Activated CD8-positive, alpha-beta memory T cell treated with anti-CD3 and anti-CD28 coated beads, Interleukin-2, amount 50 U/mL, for 24 hours (primary cell): Measurements from ENCODE around the gene SPOCK1.

Source experiments
- DNase-seq: peaks from one replicate; pipeline ENCODE4 v3.0.0-alpha.2; 2020; ENCODE audit errors: extremely low read depth

The SPOCK1 gene

DNA sequence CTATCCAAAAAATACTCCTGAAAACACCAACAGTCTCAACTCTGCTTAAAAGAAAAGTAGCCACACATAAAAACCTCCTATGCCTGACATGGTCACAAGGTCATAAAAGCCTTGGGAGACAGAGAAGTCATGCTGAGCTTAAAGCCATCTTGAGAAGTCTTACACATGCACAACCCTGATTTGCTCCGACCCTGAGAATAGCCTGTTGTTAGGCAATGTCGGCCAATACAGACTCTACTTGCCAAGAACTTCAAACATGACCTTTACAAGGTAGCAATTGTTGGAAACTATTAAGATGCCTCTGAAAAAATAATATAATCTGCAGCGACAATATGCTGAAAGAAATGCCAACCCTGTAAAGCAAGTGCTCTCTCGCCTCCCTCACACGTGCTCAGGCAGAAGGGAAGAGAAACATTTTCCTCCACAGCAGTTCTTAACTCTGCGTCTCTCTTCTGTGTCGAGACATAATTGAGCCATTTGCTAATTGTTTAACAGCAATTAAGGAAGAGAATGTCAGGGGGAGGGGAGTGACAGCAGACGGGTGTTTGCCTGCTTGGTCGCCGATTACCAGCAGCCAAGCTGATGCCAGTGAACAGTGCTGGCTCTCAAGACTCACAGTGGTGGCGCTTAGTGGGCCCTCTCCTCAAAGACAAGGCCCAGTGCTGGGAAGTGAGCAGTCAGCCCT, 393.6 kb downstream of the SPOCK1 start:
- DNase-seq, result no peak

DNA sequence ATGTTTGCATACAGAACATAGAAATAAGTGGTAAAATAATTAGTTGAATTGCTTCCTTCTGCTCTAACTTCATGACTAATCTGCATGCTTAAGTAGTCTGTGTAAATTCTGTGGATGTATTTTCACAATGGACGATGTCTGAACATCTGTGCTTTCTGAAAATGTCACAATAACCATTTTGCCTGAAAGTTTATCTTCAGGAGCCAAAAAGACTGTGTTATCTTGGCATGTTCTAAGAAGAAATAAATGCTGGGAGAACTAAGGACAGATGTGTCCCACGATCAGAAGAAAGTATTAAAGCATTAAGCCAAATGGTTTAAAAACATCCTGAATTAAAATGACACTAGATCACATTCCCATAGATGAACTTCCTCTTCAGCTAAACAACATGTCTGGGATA, 397.6 kb downstream of the SPOCK1 start:
- no peak for DNase-seq

DNA sequence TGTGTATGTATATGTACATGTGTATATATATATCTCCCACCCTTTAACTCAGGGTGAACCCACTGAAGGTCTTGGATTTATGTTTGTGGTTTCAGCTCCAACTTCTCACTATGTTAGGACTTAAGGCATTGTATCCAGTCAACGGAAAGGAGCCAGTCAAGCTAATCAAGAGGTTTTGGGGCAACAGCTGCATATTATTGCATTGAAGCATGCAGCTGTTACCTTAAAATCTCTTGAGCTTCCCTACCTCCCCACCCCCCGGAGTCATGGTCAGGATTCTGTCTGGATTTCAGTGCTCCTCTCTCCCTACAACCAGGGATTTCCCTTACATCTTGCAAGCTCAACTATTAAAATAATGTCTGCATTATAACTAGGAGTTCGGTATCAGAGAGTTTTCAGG, 399.5 kb downstream of the SPOCK1 start:
- DNase-seq, result no peak

DNA sequence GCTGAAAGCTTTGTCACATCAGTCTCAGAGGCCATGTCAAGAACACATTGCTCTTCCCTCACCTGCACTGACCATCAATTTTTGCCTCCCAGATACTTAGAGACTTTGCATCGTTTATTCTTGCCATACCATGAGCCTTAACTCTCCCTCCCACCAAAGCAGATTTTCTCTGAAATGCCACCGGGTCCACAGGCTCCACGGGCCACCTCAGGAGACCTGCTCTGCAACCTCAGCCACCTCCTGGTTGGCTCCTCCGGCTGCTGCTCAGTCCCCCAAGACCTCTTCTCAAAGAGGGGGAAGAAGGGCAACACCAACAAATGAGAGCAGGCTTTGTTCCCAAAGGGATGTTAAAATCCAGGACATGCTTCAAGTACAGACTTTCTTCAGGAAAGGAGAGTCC, 400.5 kb downstream of the SPOCK1 start:
- DNase-seq, result no peak

DNA sequence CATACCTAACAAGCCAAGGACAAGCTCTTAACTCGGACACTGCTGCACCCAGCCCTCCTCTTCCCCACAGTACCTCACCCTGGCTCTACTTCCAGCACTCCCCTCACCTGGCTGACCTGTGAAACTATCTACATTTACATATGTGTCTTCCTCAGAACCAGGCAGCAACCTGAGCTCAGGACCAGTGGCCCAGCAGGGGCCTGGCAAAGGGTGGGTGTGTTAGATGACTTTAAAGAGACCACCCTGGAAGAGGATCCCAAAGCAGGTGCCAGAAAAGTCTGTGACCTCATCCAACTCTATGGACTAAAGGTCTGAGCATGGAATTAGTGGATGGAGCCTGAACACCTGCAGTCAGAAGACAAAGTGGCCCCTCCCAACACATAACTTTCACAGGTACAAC, 400.9 kb downstream of the SPOCK1 start:
- no peak for DNase-seq

DNA sequence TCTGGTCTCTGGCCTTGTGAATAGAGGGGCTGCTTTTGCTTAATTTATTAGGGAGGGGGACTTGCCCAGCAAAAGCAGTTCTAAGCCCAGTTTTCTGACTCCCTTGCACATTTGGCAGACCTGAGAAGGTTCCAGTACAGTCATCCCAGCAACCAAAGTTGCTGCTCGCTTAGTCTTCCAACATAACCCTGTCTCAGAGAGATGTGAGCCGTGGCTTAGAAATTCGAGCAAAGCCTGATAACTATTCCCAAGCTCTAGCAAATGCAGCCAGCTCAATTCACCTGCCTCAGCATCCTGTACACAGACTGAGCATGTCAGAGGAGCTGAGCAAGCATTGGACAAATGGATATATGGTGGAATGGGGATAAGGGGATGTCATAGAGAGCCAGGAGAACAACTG, 401.9 kb downstream of the SPOCK1 start:
- no peak for DNase-seq

DNA sequence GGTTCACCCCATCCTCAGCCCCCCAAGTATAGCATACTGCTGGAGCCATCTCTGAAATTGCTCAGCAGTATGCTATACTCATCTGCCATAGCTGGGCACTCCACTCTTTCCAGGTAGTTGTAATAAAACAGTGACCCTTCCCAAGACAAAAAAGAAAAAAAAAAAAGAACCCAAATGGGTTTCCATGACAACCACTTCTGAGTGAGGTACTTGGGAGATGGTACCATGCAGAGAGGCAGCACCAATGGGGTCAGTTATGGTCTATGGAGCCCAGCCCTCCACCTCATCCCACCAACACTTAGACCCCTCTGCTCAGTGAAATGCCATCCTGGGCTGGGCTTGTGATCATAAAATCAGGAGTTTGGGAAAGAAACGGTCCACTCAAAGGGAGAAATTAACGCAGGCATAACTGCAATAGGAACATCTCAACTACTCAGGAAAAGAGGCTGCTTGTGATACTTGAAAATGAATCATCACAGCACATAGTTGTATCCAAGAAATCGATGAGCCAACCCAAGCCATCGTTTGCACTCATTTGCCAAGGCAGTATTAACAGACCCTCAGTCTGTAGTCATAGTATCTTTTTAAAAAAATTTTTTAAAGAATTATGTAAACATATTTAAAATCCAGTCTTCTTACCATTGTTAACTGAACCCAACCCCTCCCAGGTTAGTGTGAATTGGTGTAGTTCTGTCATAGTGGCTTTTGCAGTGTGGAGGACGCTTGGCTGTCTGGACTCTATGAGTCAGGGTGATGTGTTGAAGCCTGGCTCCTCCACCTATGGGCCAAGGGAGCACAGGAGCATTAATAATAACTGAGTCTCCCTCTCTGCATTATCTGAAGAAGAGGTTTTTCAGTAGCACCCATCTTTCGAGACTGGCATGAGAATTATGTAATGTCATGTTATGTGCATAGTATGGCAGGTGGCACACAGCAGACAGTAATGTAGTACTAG, 402.7 kb downstream of the SPOCK1 start:
- no peak for DNase-seq

DNA sequence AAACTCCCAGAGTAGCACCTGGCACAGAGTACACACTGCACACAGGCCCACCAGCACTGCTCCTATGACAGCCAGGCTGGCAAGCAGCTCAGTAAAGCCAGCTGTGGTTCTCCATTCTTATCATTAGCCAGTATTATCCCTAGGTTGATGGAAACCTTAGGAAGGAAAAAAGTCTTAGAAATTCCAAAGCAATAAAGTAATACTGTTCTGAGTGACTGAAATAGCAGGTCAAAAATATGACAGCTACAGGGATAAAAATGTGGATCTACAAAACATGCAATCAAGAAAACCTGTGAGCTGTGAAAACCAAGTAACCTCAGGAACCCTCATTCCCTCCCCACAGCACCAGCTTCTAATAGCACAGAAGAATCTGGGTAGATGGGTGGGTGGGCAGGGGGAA, 403.5 kb downstream of the SPOCK1 start:
- DNase-seq, result no peak

DNA sequence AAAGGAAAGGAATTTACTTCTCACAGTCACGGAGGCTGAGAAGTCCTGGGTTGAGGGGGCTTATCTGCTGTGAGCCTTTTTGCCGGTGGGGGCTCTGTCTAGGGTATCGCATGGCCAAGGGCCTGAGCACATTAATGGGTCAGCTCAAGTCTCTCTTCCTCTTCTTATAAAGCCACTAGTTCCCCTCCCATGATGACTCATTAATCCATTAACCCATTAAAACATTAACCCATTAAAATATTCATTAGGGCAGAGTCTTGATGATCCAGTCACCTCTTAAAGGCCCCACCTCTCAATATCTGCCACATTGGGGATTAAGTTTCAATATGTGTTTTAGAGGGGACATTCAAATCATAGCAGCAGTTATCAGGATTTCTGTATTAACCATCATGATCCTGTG, 406.3 kb downstream of the SPOCK1 start:
- no peak for DNase-seq

DNA sequence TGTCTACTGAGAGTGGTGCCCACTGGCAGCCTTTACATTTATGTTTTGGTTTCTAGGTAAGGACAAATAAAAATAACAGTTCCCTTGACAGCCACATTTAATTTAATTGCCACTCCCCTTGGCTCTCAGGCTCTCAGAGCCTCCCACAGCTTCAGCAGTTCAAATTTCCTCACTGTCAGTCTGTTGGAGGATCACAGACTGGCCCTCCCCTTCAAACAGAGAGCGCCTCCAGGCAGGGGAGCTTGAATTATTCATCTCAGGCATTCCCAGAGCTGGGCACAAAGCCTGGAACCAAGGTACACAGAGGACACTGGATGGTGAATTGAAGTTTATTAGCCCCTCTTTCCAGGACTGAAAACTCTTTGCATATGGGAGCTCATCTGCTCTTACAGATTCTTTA, 407.7 kb downstream of the SPOCK1 start:
- DNase-seq, result no peak

DNA sequence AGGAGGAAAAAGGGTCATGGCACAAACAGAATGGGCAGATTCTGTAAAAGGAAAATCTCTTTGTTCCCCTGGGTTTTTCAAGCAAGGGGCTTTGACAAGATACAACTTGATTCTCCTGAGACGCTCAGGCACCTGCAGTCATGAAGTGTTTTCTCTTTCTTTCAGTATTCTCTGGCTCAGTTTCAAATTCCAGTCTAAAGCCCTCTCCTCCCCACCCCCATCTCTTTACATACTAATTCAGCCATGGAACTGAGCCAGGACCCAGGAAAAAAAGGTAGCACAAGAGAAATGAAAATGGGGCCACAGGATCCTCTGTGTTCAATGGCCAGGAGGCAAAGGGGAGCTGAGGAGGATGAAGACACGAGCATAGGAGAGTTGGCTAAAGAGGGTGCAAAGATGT, 408.4 kb downstream of the SPOCK1 start:
- DNase-seq, result no peak

DNA sequence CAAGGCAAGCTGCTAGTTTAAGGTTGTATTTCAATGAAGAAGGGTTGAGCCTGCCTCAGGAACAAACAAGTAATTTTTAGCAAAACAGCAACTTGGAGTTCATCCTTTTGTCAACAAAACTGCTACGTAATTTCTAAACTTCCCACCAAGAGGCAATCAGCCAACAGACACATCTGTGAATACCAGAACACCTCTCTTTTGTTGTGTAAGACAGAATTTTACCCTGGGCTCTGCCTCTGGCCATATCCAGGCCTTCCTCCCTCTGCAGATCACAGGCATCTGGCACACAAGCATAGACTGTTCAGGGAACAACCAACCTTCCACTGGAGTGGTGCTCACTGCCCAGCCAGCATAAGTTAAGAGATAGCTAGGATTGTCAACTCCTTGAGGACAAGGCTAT, 409.0 kb downstream of the SPOCK1 start:
- DNase-seq, result no peak

DNA sequence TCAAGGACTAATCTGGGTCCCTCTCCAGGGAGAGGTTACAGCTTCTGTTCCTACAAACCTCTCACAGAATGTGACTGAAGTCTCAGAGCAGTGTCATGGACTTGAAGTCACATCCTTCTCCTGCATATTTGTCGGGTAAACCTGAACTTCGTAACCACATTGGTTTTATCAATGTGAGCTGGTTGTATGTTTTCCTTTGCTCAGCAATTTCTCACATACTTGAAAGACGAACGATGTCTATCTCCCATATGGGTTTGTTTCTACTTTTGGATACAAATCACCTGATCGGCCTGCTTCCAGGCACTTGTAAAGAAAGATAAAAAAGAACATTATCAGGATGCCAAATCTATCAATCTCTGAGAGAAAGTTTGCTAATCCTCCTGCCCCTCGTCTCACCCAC, 411.0 kb downstream of the SPOCK1 start:
- DNase-seq, result no peak

DNA sequence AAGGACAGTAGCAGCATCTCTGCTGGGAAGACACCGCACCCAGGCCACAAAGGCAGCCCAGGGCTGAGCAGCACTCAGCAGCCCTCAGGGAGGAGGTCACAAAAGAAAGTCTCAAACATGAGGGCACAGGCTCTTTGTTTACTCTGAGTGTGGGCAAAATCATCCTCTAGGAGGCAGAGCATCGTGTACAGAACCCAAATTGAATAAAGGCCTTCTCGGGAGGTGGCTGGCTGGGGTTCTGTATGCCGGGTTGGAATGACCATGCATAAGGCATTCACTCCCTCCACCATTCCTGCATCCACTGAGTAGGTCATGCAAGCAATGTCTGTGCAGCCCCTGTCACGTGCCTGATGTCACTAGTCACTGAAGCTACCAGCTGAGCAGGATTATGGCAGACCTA, 412.8 kb downstream of the SPOCK1 start:
- no peak for DNase-seq

DNA sequence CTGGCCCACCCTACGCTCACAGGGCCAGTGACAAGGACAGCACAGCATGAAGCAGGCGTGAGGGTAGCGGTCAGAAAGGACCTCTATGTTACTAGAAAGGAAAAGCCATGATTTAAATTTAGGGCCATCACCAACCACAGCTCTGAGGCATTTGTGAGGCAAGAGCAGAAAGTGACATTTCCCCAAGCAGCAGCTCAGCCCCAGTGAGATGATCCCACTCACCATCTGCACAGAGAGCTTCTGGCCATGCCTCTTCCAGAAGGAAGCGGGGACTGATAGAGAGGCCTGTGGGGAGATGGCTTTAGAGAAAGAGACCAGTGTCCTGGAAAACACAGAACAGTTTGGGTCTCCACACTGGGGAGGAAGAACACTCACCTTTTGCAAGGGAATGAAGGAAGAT, 413.9 kb downstream of the SPOCK1 start:
- no peak for DNase-seq

DNA sequence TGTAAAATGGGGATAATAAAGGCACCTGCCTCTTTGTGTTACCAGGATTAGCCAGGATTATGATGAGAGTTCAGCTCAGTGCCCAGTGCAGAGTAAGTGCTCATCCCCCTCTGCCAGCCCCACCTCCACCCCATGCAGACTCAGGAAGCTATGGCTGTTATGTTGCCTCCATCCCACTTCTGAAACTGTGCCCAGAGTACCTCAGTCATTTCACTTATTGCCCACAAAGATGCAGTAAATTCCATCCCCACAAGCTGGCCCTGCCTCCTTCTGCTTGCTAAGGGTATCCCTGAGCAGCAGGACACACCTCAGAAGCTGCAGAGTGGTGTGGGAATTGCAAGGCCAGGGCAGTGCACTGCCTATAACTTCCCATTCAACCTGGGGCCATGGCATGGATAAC, 415.1 kb downstream of the SPOCK1 start:
- DNase-seq, result no peak

DNA sequence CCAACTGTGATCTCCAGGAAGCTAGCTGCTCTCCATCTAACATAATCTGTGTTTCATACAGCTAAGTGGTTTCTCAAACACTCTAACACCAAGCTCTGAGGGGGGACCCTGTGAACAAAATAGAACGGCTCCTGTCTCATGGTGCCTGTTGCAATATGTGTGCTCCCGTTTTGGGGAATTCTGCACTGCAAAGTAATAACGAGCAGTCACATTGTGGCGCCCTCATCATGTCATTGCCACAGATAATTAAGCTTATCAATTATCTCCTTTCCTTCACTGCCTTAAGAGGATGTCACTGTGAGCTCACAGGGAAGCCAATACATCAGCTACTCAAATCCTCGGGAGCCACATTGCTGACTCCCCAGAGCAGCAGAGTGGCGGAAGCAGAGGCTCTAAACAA, 416.2 kb downstream of the SPOCK1 start:
- no peak for DNase-seq

DNA sequence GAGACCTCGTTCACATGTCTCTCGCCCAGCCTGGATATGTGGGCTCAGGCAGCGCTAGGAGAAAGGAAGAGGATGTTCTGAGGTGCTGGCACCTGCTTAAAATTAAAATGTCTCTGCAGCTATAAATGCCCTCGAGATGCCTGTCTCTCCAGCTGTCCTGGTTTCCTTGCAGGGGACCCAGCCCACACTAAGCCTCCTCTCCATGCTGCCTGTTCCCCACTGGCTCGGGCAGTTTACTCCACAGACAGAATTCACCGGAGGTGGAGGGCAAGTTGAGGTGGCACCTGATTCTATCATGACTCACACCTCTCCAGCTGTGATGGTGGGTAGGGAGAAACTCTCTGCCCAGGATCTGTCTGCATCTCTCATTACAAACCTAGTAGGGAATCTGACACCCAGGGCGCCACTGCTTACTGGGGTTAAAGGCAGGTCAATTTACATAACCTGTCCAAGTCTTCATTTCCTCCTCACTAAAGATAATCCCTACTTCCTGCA, 420.9 kb downstream of the SPOCK1 start:
- no peak for DNase-seq

DNA sequence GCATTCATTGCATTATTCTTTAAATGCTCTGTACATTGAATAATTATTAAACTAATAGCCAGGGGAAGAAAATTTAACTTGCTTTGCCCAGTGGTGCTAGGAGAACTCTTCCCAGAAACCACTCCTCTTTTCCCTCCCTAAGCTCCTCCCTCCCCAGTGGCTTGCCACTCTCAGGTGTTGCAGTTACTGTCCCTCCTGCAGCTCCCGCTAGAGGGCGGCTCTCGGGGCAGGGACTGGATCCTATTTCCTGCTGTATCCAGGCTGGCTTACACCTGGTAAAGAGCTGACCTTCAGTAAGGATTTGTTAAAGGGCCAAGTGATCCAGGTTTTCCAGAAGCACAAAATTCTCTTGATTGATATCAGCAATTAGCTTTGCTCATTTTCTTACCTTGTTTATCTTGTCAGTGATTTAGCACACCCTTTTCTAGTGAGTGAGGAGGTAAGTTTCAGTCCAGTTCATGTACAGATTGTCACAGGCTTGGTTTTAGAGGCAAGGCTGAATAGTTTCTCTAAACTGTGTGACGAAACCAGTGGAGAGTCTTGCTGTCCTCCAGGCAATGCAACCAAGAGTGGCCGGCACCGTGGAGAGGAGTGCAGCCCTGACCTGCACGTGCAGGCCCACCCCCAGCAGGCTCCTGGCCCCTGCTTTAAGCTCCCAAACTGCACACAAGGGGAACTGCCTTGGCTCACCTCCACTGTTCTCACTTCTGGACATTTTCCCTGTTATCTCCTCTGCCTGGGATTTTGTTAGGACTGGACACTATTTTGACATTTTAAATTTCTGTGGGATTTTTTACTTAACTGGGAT, 423.8 kb downstream of the SPOCK1 start:
- no peak for DNase-seq

DNA sequence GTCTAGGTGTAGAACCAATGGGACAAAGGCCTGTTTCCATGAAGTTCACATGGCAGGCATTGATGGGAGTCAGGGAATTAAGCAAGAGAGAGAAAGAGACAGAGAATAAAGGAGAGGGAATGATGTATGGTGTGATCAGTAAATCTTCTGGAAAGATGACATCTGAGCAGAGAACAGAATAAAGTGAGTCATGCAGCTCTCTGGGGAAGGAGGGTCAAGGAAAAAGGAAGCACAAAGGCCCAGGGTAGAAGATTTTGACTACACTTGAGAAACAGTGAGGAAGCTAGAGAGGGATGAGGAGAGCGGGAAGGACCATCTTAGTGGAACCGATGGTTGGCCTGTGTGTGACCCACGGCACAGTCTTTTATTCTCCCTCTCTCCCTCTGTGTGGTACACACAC, 425.9 kb downstream of the SPOCK1 start:
- DNase-seq, result no peak

DNA sequence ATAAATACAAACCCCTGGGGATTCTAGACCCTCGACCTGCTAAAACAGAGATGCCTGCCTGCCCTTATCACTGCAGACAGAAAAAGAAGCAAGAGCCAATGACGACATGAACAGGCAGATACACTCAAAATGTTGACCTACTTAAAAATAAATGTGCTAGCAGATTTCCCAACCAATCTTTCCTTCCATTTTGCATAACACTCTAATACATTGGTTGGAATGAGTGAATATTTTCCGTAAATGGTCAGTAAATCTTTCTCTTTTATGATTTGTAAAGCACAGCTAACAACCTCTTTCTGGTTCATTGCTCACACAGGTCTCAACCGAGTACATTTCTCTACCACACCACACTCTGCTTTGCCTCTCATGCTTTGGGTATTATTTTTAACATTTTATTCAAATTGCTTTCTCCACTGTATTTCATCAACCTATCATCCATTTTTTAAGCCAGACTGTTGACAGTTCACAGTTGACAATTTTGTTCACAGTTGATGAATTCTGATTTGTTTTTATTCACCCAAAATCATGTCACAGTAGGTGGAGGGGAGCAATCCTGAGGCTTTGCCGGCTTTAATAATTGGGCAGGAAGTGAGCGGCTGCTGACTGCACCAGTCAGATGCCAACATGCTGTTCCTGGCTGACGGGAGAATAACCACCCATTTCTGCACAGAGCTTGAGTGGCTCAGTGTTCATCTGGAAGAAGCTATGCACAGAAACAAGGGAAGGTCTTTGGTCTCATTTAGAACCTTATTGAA, 426.6 kb downstream of the SPOCK1 start:
- no peak for DNase-seq

DNA sequence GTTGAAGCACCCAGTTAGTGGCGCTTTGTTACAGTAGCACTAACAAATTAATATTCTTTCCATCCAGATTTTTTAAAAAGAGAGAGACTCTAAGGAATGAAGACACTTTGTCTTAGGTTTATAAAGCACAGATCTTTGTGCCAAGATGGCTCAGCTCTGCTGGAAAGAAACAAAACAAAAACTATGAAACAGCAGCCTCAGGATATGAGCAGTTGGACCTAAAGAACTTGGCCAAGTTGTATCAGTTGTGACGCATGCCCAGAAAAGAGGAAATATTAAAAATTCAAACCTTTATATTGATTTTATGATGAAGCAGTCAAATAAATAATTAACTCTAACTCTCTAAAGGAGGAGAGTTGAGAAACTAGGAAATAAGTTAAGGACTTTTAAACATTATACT, 427.2 kb downstream of the SPOCK1 start:
- no peak for DNase-seq
